Measurements from ENCODE around the gene SULT1A3.
A peak's percentile ranks its signal among the peaks of the same experiment; 100 is the strongest.
"Not testable (repeated sequence)": the region's sequence is repeated elsewhere in the genome, so short reads cannot be mapped to it uniquely, and the experiment has no call there.

The SULT1A3 gene

DNA sequence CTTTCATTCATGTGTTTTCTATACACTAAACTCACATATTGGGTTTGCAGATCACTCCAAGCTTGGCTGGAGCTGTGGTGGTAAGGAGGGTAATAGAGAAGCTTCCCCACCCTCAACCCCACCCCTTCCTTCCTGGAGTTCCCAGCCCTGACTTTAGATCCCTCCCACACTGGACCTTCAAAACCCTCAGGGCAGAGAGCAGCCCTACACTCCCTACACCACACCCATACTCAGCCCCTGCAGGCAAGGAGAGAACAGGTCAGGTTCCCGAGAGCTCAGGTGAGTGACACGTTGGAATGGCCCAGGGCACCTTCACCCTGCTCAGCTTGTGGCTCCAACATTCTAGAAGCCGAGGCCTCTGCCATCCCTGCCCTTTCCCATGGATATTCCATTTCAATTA, at the start of gene SULT1A3:
SULT1A3 (plus strand) TSS at position 207 of the 400 bp plus-strand sequence. CDS start 1,474 bp downstream, outside the sequence.
- H3K36me3 Mint-ChIP-seq; H3K4me1 Mint-ChIP-seq (ENCODE audit: low read depth); H3K9me3 Mint-ChIP-seq (ENCODE audit: low read depth); H3K27me3 Mint-ChIP-seq; H3K27ac Mint-ChIP-seq; H3K4me3 Mint-ChIP-seq: not testable (repeated sequence)

- H3K27ac Mint-ChIP-seq: no peak overlapping the region
- peaks cover 4% of the 10 kb centered on the region for H3K9me3 Mint-ChIP-seq (ENCODE audit: low read depth)
- H3K36me3 Mint-ChIP-seq: peaks cover 4% of the 10 kb centered on the region
- no peak overlapping the region for H3K4me3 Mint-ChIP-seq
- H3K4me1 Mint-ChIP-seq (ENCODE audit: low read depth): no peaks in the 10 kb centered on the region
- no peaks in the 10 kb centered on the region for H3K27me3 Mint-ChIP-seq
These were observed 48.0 kb upstream of the SULT1A3 start for GRCh38 chr16:30151091-30151490.

GRCh38 chr16:30152517-30152916, 46.5 kb upstream of the SULT1A3 start:
- Mint-ChIP-seq H3K4me3 (no peak overlapping the region), H3K27ac (no peak overlapping the region), H3K4me1 (ENCODE audit: low read depth) (no peaks in the 10 kb centered on the region), H3K36me3 (peaks cover 4% of the 10 kb centered on the region), H3K27me3 (no peaks in the 10 kb centered on the region), H3K9me3 (ENCODE audit: low read depth) (peaks cover 4% of the 10 kb centered on the region)

DNA sequence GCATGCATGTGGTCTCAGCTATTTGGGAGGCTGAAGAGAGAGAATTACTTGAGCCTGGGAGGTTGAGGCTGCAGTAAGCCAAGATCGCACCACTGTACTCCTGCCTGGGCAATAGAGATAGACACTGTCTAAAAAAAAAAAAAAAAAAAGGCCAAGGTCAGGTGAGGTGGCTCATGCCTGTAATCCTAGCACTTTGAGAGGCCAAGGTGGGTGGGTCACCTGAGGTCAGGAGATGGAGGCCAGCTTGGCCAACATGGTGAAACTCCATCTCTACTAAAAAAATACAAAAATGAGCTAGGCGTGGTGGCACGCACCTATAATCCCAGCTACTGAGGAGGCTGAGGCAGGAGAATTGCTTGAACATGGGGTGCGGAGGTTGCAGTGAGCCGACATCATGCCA, 43.9 kb upstream of the SULT1A3 start:
- Mint-ChIP-seq H3K4me3 (no peak overlapping the region), H3K27me3 (no peaks in the 10 kb centered on the region), H3K36me3 (no peaks in the 10 kb centered on the region), H3K9me3 (ENCODE audit: low read depth) (no peaks in the 10 kb centered on the region), H3K4me1 (ENCODE audit: low read depth) (no peaks in the 10 kb centered on the region), H3K27ac (no peak overlapping the region)

GRCh38 chr16:30157214-30157613, 41.8 kb upstream of the SULT1A3 start:
- no peaks in the 10 kb centered on the region for H3K36me3 Mint-ChIP-seq
- no peaks in the 10 kb centered on the region for H3K27me3 Mint-ChIP-seq
- H3K4me3 Mint-ChIP-seq: no peak overlapping the region
- no peaks in the 10 kb centered on the region for H3K9me3 Mint-ChIP-seq (ENCODE audit: low read depth)
- H3K4me1 Mint-ChIP-seq (ENCODE audit: low read depth): no peaks in the 10 kb centered on the region
- H3K27ac Mint-ChIP-seq: no peak overlapping the region

- Mint-ChIP-seq H3K4me3 (no peak overlapping the region), H3K27ac (no peak overlapping the region), H3K9me3 (ENCODE audit: low read depth) (no peaks in the 10 kb centered on the region), H3K27me3 (no peaks in the 10 kb centered on the region), H3K4me1 (ENCODE audit: low read depth) (peaks cover 34% of the 10 kb centered on the region), H3K36me3 (no peaks in the 10 kb centered on the region)
These were observed 35.5 kb upstream of the SULT1A3 start for GRCh38 chr16:30163538-30163937.

GRCh38 chr16:30166202-30166902, 32.7 kb upstream of the SULT1A3 start:
- H3K4me1 Mint-ChIP-seq (ENCODE audit: low read depth): peaks cover 34% of the 10 kb centered on the region
- H3K27me3 Mint-ChIP-seq: no peaks in the 10 kb centered on the region
- H3K4me3 Mint-ChIP-seq: no peak overlapping the region
- H3K9me3 Mint-ChIP-seq (ENCODE audit: low read depth): no peaks in the 10 kb centered on the region
- H3K36me3 Mint-ChIP-seq: no peaks in the 10 kb centered on the region
- peak overlapping the region; percentile 7 for H3K27ac Mint-ChIP-seq

DNA sequence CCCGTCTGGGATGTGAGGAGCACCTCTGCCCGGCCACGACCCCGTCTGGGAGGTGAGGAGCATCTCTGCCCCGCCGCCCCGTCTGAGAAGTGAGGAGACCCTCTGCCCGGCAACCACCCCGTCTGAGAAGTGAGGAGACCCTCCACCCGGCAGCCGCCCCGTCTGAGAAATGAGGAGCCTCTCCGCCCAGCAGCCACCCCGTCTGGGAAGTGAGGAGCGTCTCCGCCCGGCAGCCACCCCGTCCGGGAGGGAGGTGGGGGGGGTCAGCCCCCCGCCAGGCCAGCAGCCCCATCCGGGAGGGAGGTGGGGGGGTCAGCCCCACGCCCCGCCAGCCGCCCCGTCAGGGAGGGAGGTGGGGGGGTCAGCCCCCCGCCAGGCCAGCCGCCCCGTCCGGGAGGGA, 30.3 kb upstream of the SULT1A3 start:
- not testable (repeated sequence) for H3K4me3 Mint-ChIP-seq; H3K27me3 Mint-ChIP-seq; H3K27ac Mint-ChIP-seq; H3K9me3 Mint-ChIP-seq (ENCODE audit: low read depth); H3K36me3 Mint-ChIP-seq
- peaks cover 27% of the 10 kb centered on the region for H3K4me1 Mint-ChIP-seq (ENCODE audit: low read depth)

- not testable (repeated sequence) for H3K36me3 Mint-ChIP-seq; H3K4me3 Mint-ChIP-seq; H3K27me3 Mint-ChIP-seq; H3K9me3 Mint-ChIP-seq (ENCODE audit: low read depth); H3K27ac Mint-ChIP-seq
- peaks cover 25% of the 10 kb centered on the region for H3K4me1 Mint-ChIP-seq (ENCODE audit: low read depth)
These were observed 29.6 kb upstream of the SULT1A3 start for GRCh38 chr16:30169416-30169815.

GRCh38 chr16:30170145-30170544, 28.9 kb upstream of the SULT1A3 start:
- not testable (repeated sequence) for H3K36me3 Mint-ChIP-seq; H3K4me3 Mint-ChIP-seq; H3K27me3 Mint-ChIP-seq; H3K27ac Mint-ChIP-seq; H3K9me3 Mint-ChIP-seq (ENCODE audit: low read depth)
- peaks cover 21% of the 10 kb centered on the region for H3K4me1 Mint-ChIP-seq (ENCODE audit: low read depth)

GRCh38 chr16:30173054-30173453, 26.0 kb upstream of the SULT1A3 start:
- Mint-ChIP-seq H3K27ac (no peak overlapping the region), H3K36me3 (no peaks in the 10 kb centered on the region), H3K27me3 (no peaks in the 10 kb centered on the region), H3K9me3 (ENCODE audit: low read depth) (no peaks in the 10 kb centered on the region), H3K4me3 (no peak overlapping the region), H3K4me1 (ENCODE audit: low read depth) (peaks cover 1% of the 10 kb centered on the region)

- H3K4me1 Mint-ChIP-seq (ENCODE audit: low read depth); H3K9me3 Mint-ChIP-seq (ENCODE audit: low read depth); H3K36me3 Mint-ChIP-seq; H3K27ac Mint-ChIP-seq; H3K4me3 Mint-ChIP-seq; H3K27me3 Mint-ChIP-seq: not testable (repeated sequence)
These were observed 22.2 kb upstream of the SULT1A3 start for GRCh38 chr16:30176876-30177275.

DNA sequence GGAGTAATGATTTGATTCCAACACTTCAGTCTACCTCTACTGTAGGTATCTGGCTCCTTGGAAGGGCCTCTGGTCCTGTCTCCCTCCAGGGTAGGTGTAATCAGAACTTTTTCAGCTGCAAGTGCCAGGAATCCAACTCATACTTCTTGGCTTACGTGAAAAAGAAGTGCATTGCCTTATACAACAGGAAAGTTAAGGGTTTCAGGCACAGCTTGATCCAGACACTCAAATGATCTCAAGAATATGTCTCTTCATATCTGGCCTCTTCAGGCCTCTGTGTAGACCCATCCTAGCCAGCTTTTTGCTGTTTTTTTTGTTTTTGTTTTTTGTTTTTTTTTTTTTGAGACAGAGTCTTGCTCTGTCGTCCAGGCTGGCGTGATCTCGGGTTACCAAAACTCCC, 19.9 kb upstream of the SULT1A3 start:
- Mint-ChIP-seq H3K9me3 (ENCODE audit: low read depth) (no peaks in the 10 kb centered on the region), H3K27ac (no peak overlapping the region), H3K4me3 (no peak overlapping the region), H3K36me3 (no peaks in the 10 kb centered on the region), H3K27me3 (no peaks in the 10 kb centered on the region), H3K4me1 (ENCODE audit: low read depth) (peaks cover 8% of the 10 kb centered on the region)

DNA sequence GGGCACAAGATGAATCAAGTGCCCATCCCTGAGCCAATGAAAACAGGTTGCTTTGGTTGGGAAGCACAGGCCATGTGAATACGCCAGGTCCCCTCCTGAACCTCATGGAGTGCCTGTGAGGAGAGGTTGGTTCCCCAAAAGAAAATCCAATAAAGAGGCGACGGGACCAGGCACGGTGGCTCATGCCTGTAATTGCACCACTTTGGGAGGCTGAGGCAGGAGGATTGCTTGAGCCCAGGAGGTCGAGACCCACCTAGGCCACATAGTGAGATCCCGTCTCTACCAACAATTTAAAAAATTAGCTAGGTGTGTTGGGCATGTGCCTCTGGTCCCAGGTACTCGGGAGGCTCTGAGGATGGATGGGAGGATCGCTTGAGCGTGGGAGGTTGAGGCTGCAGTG, 19.1 kb upstream of the SULT1A3 start:
- Mint-ChIP-seq H3K27me3 (no peaks in the 10 kb centered on the region), H3K36me3 (peaks cover 3% of the 10 kb centered on the region), H3K27ac (no peak overlapping the region), H3K9me3 (ENCODE audit: low read depth) (no peaks in the 10 kb centered on the region), H3K4me1 (ENCODE audit: low read depth) (peaks cover 12% of the 10 kb centered on the region), H3K4me3 (no peak overlapping the region)

DNA sequence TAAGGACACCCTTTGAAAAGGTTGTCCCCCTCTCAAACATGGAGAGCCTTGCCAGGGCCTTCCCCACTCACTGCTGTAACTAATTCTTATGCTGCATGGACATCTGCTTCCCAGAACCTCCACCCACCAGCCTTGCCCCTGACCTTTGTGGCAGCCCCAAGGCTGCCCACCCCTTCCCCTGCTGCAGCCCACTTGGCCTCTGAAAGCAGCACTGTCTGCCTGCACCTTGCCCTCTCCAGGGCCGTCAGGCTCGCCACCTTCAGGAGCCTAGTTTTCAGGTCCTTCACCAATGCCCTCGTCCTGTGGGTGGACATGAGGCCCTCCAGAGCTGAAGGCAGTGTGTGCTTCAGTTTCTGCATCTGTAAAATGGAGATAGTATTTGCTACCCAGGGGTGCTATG, 18.3 kb upstream of the SULT1A3 start:
- peaks cover 12% of the 10 kb centered on the region for H3K4me1 Mint-ChIP-seq (ENCODE audit: low read depth)
- peak overlapping the region; percentile 35 for H3K4me3 Mint-ChIP-seq
- no peaks in the 10 kb centered on the region for H3K9me3 Mint-ChIP-seq (ENCODE audit: low read depth)
- H3K36me3 Mint-ChIP-seq: peaks cover 3% of the 10 kb centered on the region
- H3K27me3 Mint-ChIP-seq: no peaks in the 10 kb centered on the region
- H3K27ac Mint-ChIP-seq: peak overlapping the region; percentile 50

All from activated naive CD8-positive, alpha-beta T cell (primary cell).